ENCODE data around the gene SCGB1C1. TPM values are rescaled to one million over a fixed set of nuclear protein-coding genes. Genes with fewer than 3 reads are reported as not detected.
A peak's percentile ranks its signal among the peaks of the same experiment; 100 is the strongest.

Gene SCGB1C1
- total and polyA plus RNA-seq, 9 of the 15 experiments (the other 6 are each of a cell fraction or from before 2014, with no cell fraction given) = not detected

GRCh38 chr11:207208-207862 is 14.5 kb downstream of the SCGB1C1 start, which contains the start of the genes BET1L and RIC8A (continued):
- TF ChIP-seq CEBPZ (IDR thresholded peaks at IDR 0.05; ENCODE audit: borderline replicate concordance, low read depth, low read length) = no peak
- TF ChIP-seq CTCFL (IDR thresholded peaks at IDR 0.05; ENCODE audit: borderline replicate concordance, insufficient read depth, low read depth, low read length, poor library complexity, severe bottlenecking) = no peak
- 0 out of 2 replicates have a peak, but pooled peaks have one; percentile 30 for TF ChIP-seq HDAC2 (IDR thresholded peaks at IDR 0.05)
- TF ChIP-seq PHB2 (IDR thresholded peaks at IDR 0.05; ENCODE audit: low read depth) = no peak
- TF ChIP-seq MBD1 (CRISPR knock-in tag; IDR thresholded peaks at IDR 0.05) = no peak
- peak; percentile 88 for TF ChIP-seq VEZF1 (CRISPR knock-in tag; IDR thresholded peaks at IDR 0.05)
- peak; percentile 80 for TF ChIP-seq FIP1L1 (IDR thresholded peaks at IDR 0.05; ENCODE audit: low read depth, low read length, poor library complexity, severe bottlenecking)
- no peak; the same call in 1 of the 2 replicates for TF ChIP-seq ZNF511 (CRISPR knock-in tag; IDR thresholded peaks at IDR 0.05)
- peak; percentile 93; the same call in 1 of the 2 replicates for TF ChIP-seq PHF8 (IDR thresholded peaks at IDR 0.05; ENCODE audit: borderline replicate concordance, low read length)
- peak; percentile 89 to 91 for TF ChIP-seq NRF1 (conservative IDR thresholded peaks at IDR 0.05 in 1 of 2, IDR thresholded peaks at IDR 0.05 in 1 of 2)
- TF ChIP-seq FOXO4 (CRISPR knock-in tag; IDR thresholded peaks at IDR 0.05) = no peak; the same call in 1 of the 2 replicates
- peak; percentile 96 for TF ChIP-seq POLR2A (conservative IDR thresholded peaks at IDR 0.05)
- no peak for TF ChIP-seq BHLHE40 (IDR thresholded peaks at IDR 0.05; ENCODE audit: low read length)
- peak; percentile 39 for TF ChIP-seq MEIS2 (IDR thresholded peaks at IDR 0.05; ENCODE audit: partially characterized antibody)
- peak; percentile 26; the same call in 1 of the 2 replicates for TF ChIP-seq CTBP1 (IDR thresholded peaks at IDR 0.05; ENCODE audit: borderline replicate concordance)
- peak; percentile 78; the same call in 1 of the 2 replicates for TF ChIP-seq BRD4 (IDR thresholded peaks at IDR 0.05)

Measured in K562 (cell line).